ENCODE data around the gene NCKAP5. TPM values are rescaled to one million over a fixed set of nuclear protein-coding genes. Genes with fewer than 3 reads are reported as not detected.

Gene NCKAP5
- total RNA-seq, 6 donors from 2014 or later: 22.1 to 51.1 (median 41.4) TPM

DNA sequence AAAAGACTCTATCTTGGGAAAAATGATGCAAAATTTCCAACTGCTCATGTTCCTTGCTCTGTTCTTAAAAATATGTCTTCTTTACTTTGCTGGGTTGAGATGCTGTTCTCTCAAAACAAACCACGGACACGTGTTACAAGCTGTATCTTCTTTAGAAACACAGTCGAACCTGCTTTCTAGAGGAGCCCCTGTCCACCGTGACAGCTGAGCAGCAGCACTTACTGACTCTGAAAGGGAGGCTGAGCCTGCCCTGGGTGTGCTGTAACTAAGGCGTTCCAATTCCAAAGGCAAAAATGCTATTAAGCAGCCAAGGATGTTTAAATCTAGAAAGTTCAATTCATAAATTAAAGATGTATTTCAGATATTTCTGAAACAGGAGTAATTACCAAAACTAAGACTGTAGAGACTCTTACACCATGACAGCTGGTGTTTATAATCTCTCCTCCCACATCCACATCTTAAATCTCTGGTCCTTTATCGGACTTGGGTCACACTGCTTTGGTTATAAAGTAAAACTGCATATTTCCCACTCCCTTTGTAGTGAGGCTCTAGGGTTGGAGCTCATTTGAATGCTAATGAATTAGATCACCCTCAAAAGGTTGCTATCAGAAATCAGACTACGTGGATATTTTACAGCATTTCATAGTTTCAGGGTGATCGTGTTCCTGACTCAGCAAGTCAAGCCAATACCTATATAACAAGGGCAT is 617.1 kb downstream of the NCKAP5 start:
- ATAC-seq (ENCODE audit: low FRiP score in 2 of 2) (no peak), DNase-seq (no peak)
- Histone ChIP-seq H3K27ac (no peak overlapping the region), H3K36me3 (no peaks in the 10 kb centered on the region), H3K4me3 (no peak overlapping the region), H3K9me3 (no peaks in the 10 kb centered on the region), H3K27me3 (no peaks in the 10 kb centered on the region), H3K4me1 (no peaks in the 10 kb centered on the region)
- 76% methylated on average over 8 of the region's 8 CpGs for WGBS, 2 donors
- TF ChIP-seq EP300 (IDR thresholded peaks at IDR 0.05): no peak
- TF ChIP-seq, protein P1, sequence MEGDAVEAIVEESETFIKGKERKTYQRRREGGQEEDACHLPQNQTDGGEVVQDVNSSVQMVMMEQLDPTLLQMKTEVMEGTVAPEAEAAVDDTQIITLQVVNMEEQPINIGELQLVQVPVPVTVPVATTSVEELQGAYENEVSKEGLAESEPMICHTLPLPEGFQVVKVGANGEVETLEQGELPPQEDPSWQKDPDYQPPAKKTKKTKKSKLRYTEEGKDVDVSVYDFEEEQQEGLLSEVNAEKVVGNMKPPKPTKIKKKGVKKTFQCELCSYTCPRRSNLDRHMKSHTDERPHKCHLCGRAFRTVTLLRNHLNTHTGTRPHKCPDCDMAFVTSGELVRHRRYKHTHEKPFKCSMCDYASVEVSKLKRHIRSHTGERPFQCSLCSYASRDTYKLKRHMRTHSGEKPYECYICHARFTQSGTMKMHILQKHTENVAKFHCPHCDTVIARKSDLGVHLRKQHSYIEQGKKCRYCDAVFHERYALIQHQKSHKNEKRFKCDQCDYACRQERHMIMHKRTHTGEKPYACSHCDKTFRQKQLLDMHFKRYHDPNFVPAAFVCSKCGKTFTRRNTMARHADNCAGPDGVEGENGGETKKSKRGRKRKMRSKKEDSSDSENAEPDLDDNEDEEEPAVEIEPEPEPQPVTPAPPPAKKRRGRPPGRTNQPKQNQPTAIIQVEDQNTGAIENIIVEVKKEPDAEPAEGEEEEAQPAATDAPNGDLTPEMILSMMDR (IDR thresholded peaks at IDR 0.05): no peak
- TF ChIP-seq POLR2AphosphoS5 (IDR thresholded peaks at IDR 0.05): no peak

DNA sequence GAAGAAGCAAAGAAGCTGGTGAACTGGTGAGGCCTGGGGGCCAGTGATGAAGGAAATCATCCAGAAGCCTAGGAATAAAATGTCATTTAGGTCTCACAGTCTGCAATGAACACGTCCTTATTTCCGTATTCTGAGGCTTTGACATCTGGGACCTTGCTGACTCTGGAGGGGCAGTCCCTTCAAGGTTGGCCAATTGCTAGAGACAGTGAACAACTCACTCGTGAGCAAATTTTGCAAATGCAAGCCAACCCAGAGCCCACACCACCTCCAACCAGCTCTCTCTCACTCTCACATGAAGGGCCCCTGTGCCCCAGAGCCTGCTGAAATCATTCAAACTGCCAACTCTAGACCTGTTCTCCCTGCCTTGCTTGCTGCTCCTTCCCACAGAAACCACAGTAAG is 619.2 kb downstream of the NCKAP5 start:
- Histone ChIP-seq H3K27me3 (no peaks in the 10 kb centered on the region), H3K36me3 (no peaks in the 10 kb centered on the region), H3K4me1 (no peaks in the 10 kb centered on the region), H3K4me3 (no peak overlapping the region), H3K27ac (no peak overlapping the region), H3K9me3 (no peaks in the 10 kb centered on the region)
- no peak for ATAC-seq (ENCODE audit: low FRiP score in 2 of 2)
- no peak for DNase-seq
- 79 to 91% methylated on average over 2 to 3 of the region's 3 CpGs for WGBS, 2 donors
- TF ChIP-seq EP300 (IDR thresholded peaks at IDR 0.05): no peak

DNA sequence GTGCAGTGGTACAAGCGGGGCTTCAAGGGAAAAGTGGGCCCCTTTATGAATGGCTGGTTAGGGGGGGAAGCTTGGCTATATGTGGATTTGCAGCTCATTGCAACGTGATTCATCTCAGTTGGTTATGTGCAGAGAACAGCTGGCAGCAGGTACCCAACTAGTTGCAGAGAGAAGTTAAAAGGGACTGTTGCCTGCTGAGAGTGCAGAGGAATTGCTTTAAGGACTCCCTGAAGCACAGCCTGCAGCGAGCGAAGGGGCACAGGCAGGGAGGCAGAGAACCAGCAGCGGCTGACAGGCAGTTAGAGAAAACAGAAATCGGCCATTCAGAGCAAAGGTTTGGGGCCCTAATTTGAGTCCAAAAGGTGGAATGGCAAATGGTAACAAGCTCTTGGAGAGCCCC is 620.1 kb downstream of the NCKAP5 start:
- H3K4me3 ChIP-seq: no peak overlapping the region
- H3K27me3 ChIP-seq: no peaks in the 10 kb centered on the region
- H3K36me3 ChIP-seq: no peaks in the 10 kb centered on the region
- 80 to 92% methylated on average over 6 of the region's 6 CpGs for WGBS, 2 donors
- DNase-seq: no peak
- no peaks in the 10 kb centered on the region for H3K9me3 ChIP-seq
- no peak overlapping the region for H3K27ac ChIP-seq
- ATAC-seq (ENCODE audit: low FRiP score in 2 of 2): no peak
- H3K4me1 ChIP-seq: no peaks in the 10 kb centered on the region
- TF ChIP-seq, protein P1 (IDR thresholded peaks at IDR 0.05): no peak
- TF ChIP-seq POLR2AphosphoS5 (IDR thresholded peaks at IDR 0.05): no peak
- TF ChIP-seq EP300 (IDR thresholded peaks at IDR 0.05): no peak
- no peak for TF ChIP-seq POLR2A (IDR thresholded peaks at IDR 0.05)

DNA sequence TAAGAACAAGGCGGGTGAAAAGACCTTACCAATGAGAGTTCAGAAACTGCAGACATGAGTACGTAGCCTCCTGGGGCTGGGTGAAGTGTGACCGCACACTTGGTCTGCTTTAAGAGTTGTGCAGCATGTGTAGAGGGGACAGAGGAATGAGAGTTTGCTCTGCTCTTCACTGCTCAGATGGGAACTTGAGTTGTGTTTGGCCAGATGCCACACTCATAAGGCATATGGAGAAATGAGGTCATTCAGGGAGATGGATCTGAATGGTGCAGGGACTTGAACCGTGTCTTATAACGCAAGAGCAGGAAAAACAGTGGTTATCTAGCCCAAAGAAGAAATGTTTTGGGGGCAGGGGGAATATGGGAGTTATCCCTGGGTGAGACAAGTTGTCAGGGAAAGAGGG is 624.4 kb downstream of the NCKAP5 start:
- no peaks in the 10 kb centered on the region for H3K9me3 ChIP-seq
- no peak overlapping the region for H3K27ac ChIP-seq
- DNase-seq (no peak), ATAC-seq (ENCODE audit: low FRiP score in 2 of 2) (no peak)
- H3K36me3 ChIP-seq: no peaks in the 10 kb centered on the region
- no peaks in the 10 kb centered on the region for H3K4me1 ChIP-seq
- TF ChIP-seq POLR2A (IDR thresholded peaks at IDR 0.05) (no peak), POLR2AphosphoS5 (IDR thresholded peaks at IDR 0.05) (no peak), EP300 (IDR thresholded peaks at IDR 0.05) (no peak)
- TF ChIP-seq, protein P1 (IDR thresholded peaks at IDR 0.05): no peak
- WGBS, 2 donors: 69 to 73% methylated on average over 5 of the region's 5 CpGs
- no peak overlapping the region for H3K4me3 ChIP-seq
- no peaks in the 10 kb centered on the region for H3K27me3 ChIP-seq

DNA sequence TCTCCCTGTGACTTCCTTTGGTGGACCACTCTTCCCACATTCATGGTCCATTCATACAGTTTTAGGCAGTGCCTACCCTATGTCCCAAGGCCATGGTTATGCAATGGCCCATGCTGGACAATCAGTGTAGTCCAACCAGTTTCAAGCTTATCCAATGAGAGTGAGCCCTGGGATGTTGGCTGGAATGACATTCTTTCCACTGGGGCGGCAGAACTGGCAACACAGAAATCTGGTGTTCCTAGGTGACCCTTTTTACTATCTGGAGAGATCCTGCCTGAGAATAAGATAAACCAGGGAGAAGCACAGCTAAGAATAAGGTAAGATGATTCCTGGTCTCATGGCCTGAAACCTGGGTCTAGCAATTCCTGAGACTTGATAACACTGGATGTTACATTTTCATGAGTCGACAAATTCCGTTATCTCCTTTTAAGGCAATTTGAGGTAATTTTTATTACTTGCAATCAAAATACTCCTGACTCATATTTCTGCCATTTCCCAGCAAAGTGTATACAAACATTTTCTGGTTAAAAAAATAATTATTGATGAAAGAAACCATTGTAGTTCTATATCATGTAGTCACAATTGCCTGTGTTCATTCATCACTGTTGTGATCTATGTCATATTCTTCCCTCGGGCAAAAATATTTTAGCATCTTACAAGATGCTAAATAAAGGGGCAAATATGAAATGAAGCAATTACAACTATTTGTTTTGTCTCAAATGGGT is 626.8 kb downstream of the NCKAP5 start:
- Histone ChIP-seq H3K9me3 (no peaks in the 10 kb centered on the region), H3K4me3 (no peak overlapping the region), H3K4me1 (peaks cover 0 to 3% (median 0%) of the 10 kb centered on the region in 4 donors), H3K27me3 (no peaks in the 10 kb centered on the region), H3K36me3 (no peaks in the 10 kb centered on the region), H3K27ac (no peak overlapping the region)
- TF ChIP-seq EP300 (IDR thresholded peaks at IDR 0.05) (no peak), POLR2AphosphoS5 (IDR thresholded peaks at IDR 0.05) (no peak), POLR2A (IDR thresholded peaks at IDR 0.05) (no peak)
- TF ChIP-seq, protein P1 (IDR thresholded peaks at IDR 0.05): no peak
- ATAC-seq (ENCODE audit: low FRiP score in 2 of 2): no peak
- 90 to 97% methylated on average over 4 of the region's 4 CpGs for WGBS, 2 donors
- DNase-seq: no peak

All from upper lobe of left lung (tissue), 6 donors.